Daoy (cell line): ENCODE measurements around the gene NR0B2. TPM values are rescaled to one million over a fixed set of nuclear protein-coding genes. Genes with fewer than 3 reads are reported as not detected.
"Not testable (repeated sequence)": the region's sequence is repeated elsewhere in the genome, so short reads cannot be mapped to it uniquely, and the experiment has no call there.

Source experiments
- DNase-seq: peaks from one replicate; pipeline ENCODE4 v3.0.0-alpha.2; 2015; ENCODE audit warnings: low read depth
- total RNA-seq: library from RNA; depleted of rRNA; stranded (reverse); fragments of >200 nt; shearing (Covaris generic); gene quantifications from 2 replicates; pipeline ENCODE4 v1.2.3, GENCODE V29; 2014; rRNA removed

The NR0B2 gene
- total RNA-seq, 1 experiment from 2014 or later, result not detected

- peak; percentile 85 for DNase-seq
Measured at GRCh38 chr1:26889551-26890466, 24.0 kb downstream of the NR0B2 start, which contains the start of gene GPN2. TSS of gene GPN2 (minus strand) at chr1:26890283. CDS start at chr1:26890096, 187 bp downstream.

GRCh38 chr1:26888231-26888630 lies 25.5 kb downstream of the NR0B2 start:
- DNase-seq, result no peak

GRCh38 chr1:26887125-26887524 lies 26.6 kb downstream of the NR0B2 start:
- no peak for DNase-seq

GRCh38 chr1:26882696-26883463 lies 30.9 kb downstream of the NR0B2 start:
- DNase-seq, result no peak

- DNase-seq, result not testable (repeated sequence)
Measured at GRCh38 chr1:26881611-26882010, 32.2 kb downstream of the NR0B2 start.

- no peak for DNase-seq
Measured at GRCh38 chr1:26879793-26880192, 34.0 kb downstream of the NR0B2 start.

GRCh38 chr1:26877326-26877725 lies 36.4 kb downstream of the NR0B2 start:
- DNase-seq, result no peak

GRCh38 chr1:26874896-26875295 lies 38.9 kb downstream of the NR0B2 start:
- no peak for DNase-seq

GRCh38 chr1:26873097-26873496 lies 40.7 kb downstream of the NR0B2 start:
- not testable (repeated sequence) for DNase-seq

GRCh38 chr1:26864610-26865480 lies 48.9 kb downstream of the NR0B2 start:
- DNase-seq, result peak; percentile 99

- DNase-seq, result no peak
Measured at GRCh38 chr1:26863685-26864077, 50.1 kb downstream of the NR0B2 start.

- DNase-seq, result peak; percentile 79
Measured at GRCh38 chr1:26862781-26863684, 50.7 kb downstream of the NR0B2 start, which contains the start of gene SFN. TSS of gene SFN (plus strand) at chr1:26863149. CDS start at chr1:26863213, 64 bp downstream.

- DNase-seq, result peak; percentile 69
Measured at GRCh38 chr1:26861889-26862378, 51.8 kb downstream of the NR0B2 start.

Other genes starting within 250 kb of the NR0B2 start
- 12.4 and 12.6 TPM in 2 replicates for gene ARID1A, start 218.0 kb downstream of the NR0B2 start, total RNA-seq
- gene PIGV, start 126.0 kb downstream of the NR0B2 start, total RNA-seq, result 7.9 and 9.0 TPM in 2 replicates
- 10.7 and 13.9 TPM in 2 replicates for gene ZDHHC18, start 87.3 kb downstream of the NR0B2 start, total RNA-seq
- 0.80 and 1.8 TPM in 2 replicates for gene SFN, start 50.8 kb downstream of the NR0B2 start, total RNA-seq
- 13.3 and 16.7 TPM in 2 replicates for gene GPN2, start 23.7 kb downstream of the NR0B2 start, total RNA-seq
- gene GPATCH3, start 13.5 kb downstream of the NR0B2 start, total RNA-seq, result 9.2 and 9.9 TPM in 2 replicates
- 121 and 134 TPM in 2 replicates for gene NUDC, start 7.8 kb upstream of the NR0B2 start, total RNA-seq
- 0.11 TPM in 1 of 2 replicates, not detected in the other for gene KDF1, start 46.5 kb upstream of the NR0B2 start, total RNA-seq
- 3.3 and 4.4 TPM in 2 replicates for gene TRNP1, start 79.7 kb upstream of the NR0B2 start, total RNA-seq
- gene TENT5B, start 98.9 kb upstream of the NR0B2 start, total RNA-seq, result 2.0 and 3.2 TPM in 2 replicates
- gene SLC9A1, start 241.2 kb upstream of the NR0B2 start, total RNA-seq, result 5.4 and 6.1 TPM in 2 replicates